Thymus (tissue), 11 donors: ENCODE results near the gene GYPB. TPM values are rescaled to one million over a fixed set of nuclear protein-coding genes. Genes with fewer than 3 reads are reported as not detected.
"Not testable (repeated sequence)": the region's sequence is repeated elsewhere in the genome, so short reads cannot be mapped to it uniquely, and the experiment has no call there.

Experiments used
- DNase-seq, 9 donors: peaks; one replicate each; pipeline ENCODE4 v3.0.0-alpha.2; 2013; ENCODE audit warnings: low spot score in 9 of 9, low read depth in 6 of 9, missing footprints in 1 of 9
- H3K27ac ChIP-seq, 2 donors: one replicate each; pipeline ENCODE4 v1.5.1; 2013; ENCODE audit warnings: control low read depth in 1 of 2, low read depth in 1 of 2, low read length in 1 of 2, mild to moderate bottlenecking in 1 of 2, moderate library complexity in 1 of 2
- H3K27me3 ChIP-seq, 2 donors: one replicate each; pipeline ENCODE4 v1.5.1; 2013; ENCODE audit warnings: low read length in 1 of 2; ENCODE audit not compliant: control insufficient read depth in 2 of 2, insufficient read depth in 1 of 2
- H3K36me3 ChIP-seq, 2 donors: one replicate each; pipeline ENCODE4 v1.5.1; 2013; ENCODE audit warnings: low read length in 1 of 2, mild to moderate bottlenecking in 1 of 2, moderate library complexity in 1 of 2; ENCODE audit not compliant: control insufficient read depth in 2 of 2, insufficient read depth in 2 of 2
- H3K4me1 ChIP-seq, 2 donors: one replicate each; pipeline ENCODE4 v1.5.1; 2013; ENCODE audit warnings: low read length in 2 of 2; ENCODE audit not compliant: control insufficient read depth in 2 of 2, insufficient read depth in 2 of 2
- H3K4me3 ChIP-seq, 2 donors: one replicate each; pipeline ENCODE4 v1.5.1; 2013; ENCODE audit warnings: low read length in 2 of 2, control low read depth in 1 of 2, mild to moderate bottlenecking in 1 of 2
- H3K9me3 ChIP-seq, 2 donors: one replicate each; pipeline ENCODE4 v1.5.1; 2013; ENCODE audit warnings: low read length in 1 of 2, mild to moderate bottlenecking in 1 of 2; ENCODE audit not compliant: control insufficient read depth in 2 of 2, insufficient read depth in 1 of 2
- WGBS: extraction: QIAGEN DNeasy Blood & Tissue Kit; methylation state at CpG from one replicate; pipeline ENCODE4 v1.1.7; 2013; 5-methylcytosine and 5-hydroxymethylcytosine counted together
- polyA plus RNA-seq: library from polyadenylated mRNA; stranded (reverse); fragments of 200-250 nt; gene quantifications from one replicate; pipeline ENCODE4 v1.2.3, GENCODE V29; 2013
- total RNA-seq: library from RNA; stranded (reverse); fragments of 120-200 nt; gene quantifications from one replicate; pipeline ENCODE4 v1.2.4, GENCODE V29; 2013
- donor health status: healthy.

Gene GYPB
- total and polyA plus RNA-seq, 2 donors = 0.25 to 4.6 TPM

DNA sequence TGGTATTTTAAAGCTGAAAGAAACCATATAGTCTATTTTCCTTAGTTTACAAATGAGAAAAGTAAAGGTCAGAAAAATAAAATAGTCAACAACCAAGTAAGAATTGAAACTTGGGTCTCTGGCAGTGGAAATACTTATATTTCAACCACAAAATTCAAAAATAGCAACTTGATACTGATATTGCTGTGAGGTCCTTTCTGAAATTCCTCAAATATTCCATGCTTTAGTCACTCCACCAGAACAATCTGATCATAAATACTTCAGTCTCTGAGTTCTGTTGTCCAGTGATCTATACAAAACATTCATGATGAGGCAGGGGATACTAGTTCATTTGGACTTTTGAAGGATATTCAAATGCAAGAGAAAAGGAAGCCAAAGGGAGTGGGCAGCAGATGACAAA, 25.8 kb upstream of the GYPB start:
- not testable (repeated sequence) for H3K27me3 ChIP-seq, H3K9me3 ChIP-seq, H3K27ac ChIP-seq, H3K4me3 ChIP-seq, H3K4me1 ChIP-seq, DNase-seq, H3K36me3 ChIP-seq

DNA sequence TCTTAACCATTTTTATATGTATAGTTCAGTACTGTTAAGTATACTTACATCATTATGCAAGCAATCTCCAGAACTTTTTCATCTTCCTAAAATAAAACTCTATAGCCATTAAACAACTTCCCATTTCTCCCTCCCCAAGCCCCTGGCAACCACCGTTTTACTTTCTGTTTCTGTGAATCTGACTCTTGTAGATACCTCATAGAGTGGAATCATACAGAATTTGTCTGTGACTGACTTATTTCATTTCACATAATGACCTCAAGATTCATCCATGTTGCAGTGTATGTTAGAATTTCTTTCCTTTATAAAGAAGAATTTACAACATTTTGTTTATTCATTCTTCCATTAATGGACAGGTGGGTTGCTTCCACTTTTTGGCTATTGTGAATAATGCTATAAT, 13.4 kb upstream of the GYPB start:
- not testable (repeated sequence) for H3K36me3 ChIP-seq, H3K9me3 ChIP-seq, H3K4me1 ChIP-seq, H3K27ac ChIP-seq, DNase-seq, H3K27me3 ChIP-seq, H3K4me3 ChIP-seq
- 3% methylated on average over 1 of the region's 1 CpG for WGBS

DNA sequence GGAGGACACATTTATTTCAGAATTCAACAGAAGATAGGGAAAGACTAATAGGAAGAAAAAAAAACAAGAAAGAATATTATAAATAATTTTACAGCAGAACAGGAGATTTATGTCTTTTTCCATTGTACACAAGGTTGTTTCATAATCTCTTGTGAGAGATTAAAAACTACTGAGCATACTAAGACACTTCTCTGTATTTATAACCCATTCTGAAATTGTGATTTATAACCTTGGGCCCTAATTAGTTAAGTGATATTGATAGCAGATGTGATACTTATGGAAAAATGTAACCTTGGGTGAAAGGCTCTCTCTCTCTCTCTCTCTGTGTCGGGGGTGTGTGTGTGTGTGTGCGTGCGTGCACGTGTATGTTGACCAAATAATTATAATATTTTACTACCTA, 12.7 kb upstream of the GYPB start:
- H3K27me3 ChIP-seq, H3K4me1 ChIP-seq, H3K9me3 ChIP-seq, DNase-seq, H3K27ac ChIP-seq, H3K36me3 ChIP-seq, H3K4me3 ChIP-seq: not testable (repeated sequence)
- 88% methylated on average over 4 of the region's 4 CpGs for WGBS

DNA sequence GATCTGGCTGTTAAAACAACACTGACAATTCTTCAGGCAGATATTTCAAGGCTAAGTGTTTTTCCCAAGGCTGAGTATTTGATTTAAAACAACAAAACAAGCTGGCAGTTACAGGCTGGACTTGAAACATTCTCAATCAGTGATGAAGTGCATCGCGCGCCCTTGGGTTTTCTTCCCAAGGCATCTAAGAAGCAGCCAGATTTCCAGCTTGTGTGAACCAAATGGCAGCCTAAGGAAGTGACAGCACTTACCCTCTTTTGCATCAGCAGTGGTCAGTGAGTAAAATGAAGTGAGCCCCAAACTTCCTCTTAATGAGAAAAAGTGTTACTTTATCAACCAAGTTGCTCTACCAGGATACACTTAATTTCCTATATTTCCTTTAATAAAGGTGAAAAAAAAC, 12.2 kb upstream of the GYPB start:
- H3K4me1 ChIP-seq, H3K27ac ChIP-seq, DNase-seq, H3K9me3 ChIP-seq, H3K27me3 ChIP-seq, H3K4me3 ChIP-seq, H3K36me3 ChIP-seq: not testable (repeated sequence)
- 97% methylated on average over 3 of the region's 3 CpGs for WGBS

DNA sequence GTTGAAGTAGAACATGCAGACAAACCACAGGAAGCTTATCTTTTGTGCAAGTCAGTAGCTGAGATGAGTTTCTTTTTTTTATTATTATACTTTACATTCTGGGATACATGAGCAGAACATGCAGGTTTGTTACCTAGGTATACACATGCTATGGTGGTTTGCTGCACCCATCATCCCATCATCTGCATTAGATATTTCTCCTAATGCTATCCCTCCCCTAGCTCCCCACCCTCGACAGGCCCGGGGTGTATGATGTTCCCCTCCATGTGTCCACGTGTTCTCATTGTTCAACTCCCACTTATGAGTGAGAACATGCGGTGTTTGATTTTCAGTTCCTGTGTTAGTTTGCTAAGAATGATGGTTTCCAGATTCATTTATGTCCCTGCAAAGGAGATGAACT, 11.5 kb upstream of the GYPB start:
- not testable (repeated sequence) for H3K36me3 ChIP-seq, H3K4me3 ChIP-seq, H3K9me3 ChIP-seq, H3K27ac ChIP-seq, H3K27me3 ChIP-seq, H3K4me1 ChIP-seq, DNase-seq
- WGBS = 19% methylated on average over 4 of the region's 4 CpGs

DNA sequence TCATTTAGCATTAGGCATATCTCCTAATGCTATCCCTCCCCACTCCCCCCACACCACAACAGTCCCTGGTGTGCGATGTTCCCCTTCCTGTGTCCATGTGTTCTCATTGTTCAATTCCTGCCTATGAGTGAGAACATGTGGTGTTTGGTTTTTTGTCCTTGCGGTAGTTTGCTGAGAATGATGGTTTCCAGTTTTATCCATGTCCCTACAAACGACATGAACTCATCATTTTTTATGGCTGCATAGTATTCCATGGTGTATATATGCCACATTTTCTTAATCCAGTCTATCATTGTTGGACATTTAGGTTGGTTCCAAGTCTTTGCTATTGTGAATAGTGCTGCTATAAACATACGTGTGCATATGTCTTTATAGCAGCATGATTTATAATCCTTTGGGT, 7.5 kb upstream of the GYPB start:
- WGBS = 97% methylated on average over 4 of the region's 4 CpGs
- H3K36me3 ChIP-seq, H3K4me3 ChIP-seq, H3K27me3 ChIP-seq, H3K27ac ChIP-seq, DNase-seq, H3K4me1 ChIP-seq, H3K9me3 ChIP-seq: not testable (repeated sequence)

DNA sequence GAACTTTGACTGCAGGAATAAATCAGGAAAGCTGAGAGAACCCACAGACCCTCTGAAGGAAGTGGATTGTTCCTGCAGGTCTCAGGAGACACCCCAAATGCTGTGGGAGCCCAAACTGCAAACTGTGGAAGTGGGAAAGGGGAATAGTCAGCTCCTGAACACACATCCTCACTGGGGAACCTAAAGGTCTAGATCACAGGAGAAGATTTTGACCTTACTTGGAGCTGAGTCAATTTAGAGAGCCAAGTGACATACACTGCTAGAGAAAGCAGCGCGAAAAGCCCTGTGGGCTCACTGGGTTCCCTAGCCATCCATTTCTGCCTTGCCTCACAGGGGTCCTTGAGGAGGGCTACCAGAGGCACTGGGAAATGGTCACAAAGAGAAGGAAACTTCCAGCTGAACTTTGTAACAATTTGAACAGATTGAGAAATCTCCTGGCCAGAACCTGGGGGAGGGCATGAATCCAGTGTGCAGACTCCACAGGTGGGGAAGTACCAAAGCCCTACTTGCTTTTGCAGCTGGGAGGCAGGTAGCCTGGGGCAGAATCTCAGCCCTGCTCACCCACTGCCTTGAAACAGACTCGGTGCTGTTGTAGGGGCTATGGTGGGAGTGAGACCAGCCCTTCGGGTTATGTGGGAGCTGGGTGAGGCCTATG, 5.3 kb upstream of the GYPB start:
- not testable (repeated sequence) for H3K36me3 ChIP-seq, H3K27me3 ChIP-seq, DNase-seq, H3K27ac ChIP-seq, H3K4me1 ChIP-seq, H3K9me3 ChIP-seq, H3K4me3 ChIP-seq
- 92% methylated on average over 4 of the region's 4 CpGs for WGBS

DNA sequence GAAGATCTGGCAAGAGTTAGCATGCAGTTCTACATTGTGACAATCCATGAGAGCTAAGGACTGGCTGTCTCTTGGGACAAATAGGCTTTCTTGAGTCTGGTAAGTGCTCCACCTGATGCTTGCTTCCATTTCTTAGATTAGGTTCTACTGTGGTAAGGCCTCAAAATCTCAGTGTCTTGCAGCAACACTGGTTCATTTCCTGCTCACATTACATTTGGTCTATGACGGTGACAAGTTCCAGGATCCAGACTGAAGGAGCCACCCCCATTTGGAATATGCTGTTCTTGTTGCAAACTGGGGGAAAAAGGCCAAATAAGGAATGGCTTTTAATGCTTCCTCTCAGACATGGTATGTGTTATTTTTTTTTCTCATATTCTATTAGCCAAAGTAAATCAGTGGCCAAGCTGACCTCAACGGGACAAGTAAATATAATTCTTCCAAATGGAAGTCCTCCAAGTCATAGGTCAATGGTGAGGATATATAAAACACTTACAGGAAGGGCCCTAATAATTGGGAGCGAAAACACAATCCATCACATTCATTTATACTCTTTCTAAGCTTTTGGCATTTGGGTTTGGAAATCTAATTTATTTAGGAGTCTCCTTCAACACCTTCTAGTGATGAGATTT, 3.7 kb upstream of the GYPB start:
- not testable (repeated sequence) for H3K4me3 ChIP-seq, H3K36me3 ChIP-seq, DNase-seq, H3K4me1 ChIP-seq, H3K27me3 ChIP-seq, H3K9me3 ChIP-seq, H3K27ac ChIP-seq
- WGBS = 87% methylated on average over 3 of the region's 3 CpGs

DNA sequence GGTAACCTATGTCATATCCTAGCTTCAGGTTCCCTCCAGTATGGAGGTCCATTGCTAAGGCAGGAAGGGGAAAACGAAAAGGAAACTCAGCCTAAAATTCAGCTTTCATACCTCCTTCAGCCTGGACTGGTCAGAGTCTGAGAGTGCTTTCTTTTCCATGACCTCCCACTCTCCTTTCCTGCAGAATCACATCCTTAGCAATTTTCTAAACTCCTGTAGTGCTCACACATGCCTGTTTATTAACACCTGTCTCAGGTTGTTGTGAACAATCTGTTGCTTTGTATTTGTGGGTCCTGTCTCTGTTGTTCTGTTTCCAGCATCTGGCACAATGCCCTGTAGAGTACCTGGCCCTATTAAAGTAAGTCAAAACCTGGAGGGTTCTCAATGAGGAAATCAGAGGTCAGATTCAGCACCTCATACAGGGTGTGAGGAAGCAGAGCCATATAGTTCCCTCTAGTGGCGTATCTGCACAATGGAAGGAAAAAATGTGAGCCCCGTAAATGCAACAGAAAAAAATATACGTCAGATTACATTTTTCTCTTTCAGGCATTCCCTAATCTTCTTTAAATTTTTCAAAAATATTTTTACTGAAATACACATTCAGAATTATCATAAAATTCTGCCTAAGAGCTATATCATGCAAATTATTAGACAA, 2.3 kb upstream of the GYPB start:
- H3K27ac ChIP-seq, H3K36me3 ChIP-seq, H3K4me3 ChIP-seq, H3K4me1 ChIP-seq, H3K9me3 ChIP-seq, H3K27me3 ChIP-seq: not testable (repeated sequence)
- peak in 4 of 9 donors; percentile 2 to 35 (median 10) for DNase-seq
- 48% methylated on average over 4 of the region's 4 CpGs for WGBS
